Measurements from ENCODE around the gene KRTAP12-2. TPM values are rescaled to one million over a fixed set of nuclear protein-coding genes. Genes with fewer than 3 reads are reported as not detected.

Gene KRTAP12-2
- total RNA-seq, 1 experiment from 2014 or later = 1.8 TPM

- no peak for DNase-seq (ENCODE audit: low spot score)
- H3K36me3 ChIP-seq (ENCODE audit: insufficient read depth, low read length, poor library complexity, severe bottlenecking) = no peaks in the 10 kb centered on the region
- no peaks in the 10 kb centered on the region for H3K4me1 ChIP-seq (ENCODE audit: insufficient read depth, low read length, poor library complexity, severe bottlenecking)
- TF ChIP-seq, protein P1, sequence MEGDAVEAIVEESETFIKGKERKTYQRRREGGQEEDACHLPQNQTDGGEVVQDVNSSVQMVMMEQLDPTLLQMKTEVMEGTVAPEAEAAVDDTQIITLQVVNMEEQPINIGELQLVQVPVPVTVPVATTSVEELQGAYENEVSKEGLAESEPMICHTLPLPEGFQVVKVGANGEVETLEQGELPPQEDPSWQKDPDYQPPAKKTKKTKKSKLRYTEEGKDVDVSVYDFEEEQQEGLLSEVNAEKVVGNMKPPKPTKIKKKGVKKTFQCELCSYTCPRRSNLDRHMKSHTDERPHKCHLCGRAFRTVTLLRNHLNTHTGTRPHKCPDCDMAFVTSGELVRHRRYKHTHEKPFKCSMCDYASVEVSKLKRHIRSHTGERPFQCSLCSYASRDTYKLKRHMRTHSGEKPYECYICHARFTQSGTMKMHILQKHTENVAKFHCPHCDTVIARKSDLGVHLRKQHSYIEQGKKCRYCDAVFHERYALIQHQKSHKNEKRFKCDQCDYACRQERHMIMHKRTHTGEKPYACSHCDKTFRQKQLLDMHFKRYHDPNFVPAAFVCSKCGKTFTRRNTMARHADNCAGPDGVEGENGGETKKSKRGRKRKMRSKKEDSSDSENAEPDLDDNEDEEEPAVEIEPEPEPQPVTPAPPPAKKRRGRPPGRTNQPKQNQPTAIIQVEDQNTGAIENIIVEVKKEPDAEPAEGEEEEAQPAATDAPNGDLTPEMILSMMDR (conservative IDR thresholded peaks at IDR 0.05; ENCODE audit: low read depth, low read length) = no peak
- TF ChIP-seq EZH2 (IDR thresholded peaks at IDR 0.05; ENCODE audit: borderline replicate concordance, low read depth, low read length, poor library complexity, severe bottlenecking) = no peak
- POLR2A ChIA-PET (ENCODE audit: low non-redundant PET) = no interaction called here
- H3K27ac ChIP-seq (ENCODE audit: low read depth, low read length, poor library complexity, severe bottlenecking) = no peak within 1 kb of the TSS
- no peak within 1 kb of the TSS for H3K4me3 ChIP-seq (ENCODE audit: low read depth, low read length, poor library complexity, severe bottlenecking)
- intact Hi-C loops (cut with micrococcal nuclease; ENCODE audit: unreplicated experiment) = no loop called here
- BruUV-seq (replicated peaks) = no TSS peak
- no peaks in the 10 kb centered on the region for H3K9me3 ChIP-seq (ENCODE audit: low read depth, low read length, poor library complexity, severe bottlenecking)
- CTCF ChIA-PET = interaction anchor here (0.5 kb wide), 1 partner anchor 8 kb away, joined by 3 read pairs; no protein-coding TSS in a partner anchor
- no peaks in the 10 kb centered on the region for H3K27me3 ChIP-seq (replicated peaks; ENCODE audit: insufficient read depth, low read depth, low read length, poor library complexity)
Observed at GRCh38 chr21:44681861-44682579, 15.3 kb upstream of the KRTAP12-2 start, which contains the start of gene KRTAP12-1. TSS of gene KRTAP12-1 (minus strand) at chr21:44682163. CDS start at chr21:44682123, 40 bp downstream.

DNA sequence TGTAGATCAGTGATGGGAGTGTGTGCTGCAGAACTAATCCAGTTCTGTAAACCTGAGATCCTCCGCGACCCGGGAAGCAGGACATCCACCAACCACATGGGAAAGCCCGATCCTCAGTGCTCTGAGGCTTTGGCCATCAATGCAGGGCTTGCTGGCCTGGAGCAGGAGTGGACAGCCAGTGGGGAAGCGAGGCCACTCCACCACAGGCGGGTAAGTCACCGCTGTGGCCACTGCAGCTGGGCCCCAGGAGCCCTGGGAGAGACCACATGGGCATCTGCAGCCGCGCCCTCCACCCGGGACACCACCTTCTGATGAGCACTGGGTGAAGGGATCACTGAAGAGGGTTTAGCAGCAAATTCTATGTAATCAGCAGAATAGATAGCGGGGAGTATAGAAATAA, 14.4 kb upstream of the KRTAP12-2 start:
- intact Hi-C loops (cut with micrococcal nuclease; ENCODE audit: unreplicated experiment) = no loop called here

GRCh38 chr21:44677881-44678280, 11.2 kb upstream of the KRTAP12-2 start:
- ChIA-PET CTCF (no interaction called here), POLR2A (ENCODE audit: low non-redundant PET) (no interaction called here)
- peaks cover 8% of the 10 kb centered on the region for H3K9me3 ChIP-seq (ENCODE audit: low read depth, low read length, poor library complexity, severe bottlenecking)
- no TSS peak for BruUV-seq (replicated peaks)
- no peak for DNase-seq (ENCODE audit: low spot score)
- no peak overlapping the region for H3K4me3 ChIP-seq (ENCODE audit: low read depth, low read length, poor library complexity, severe bottlenecking)
- H3K27ac ChIP-seq (ENCODE audit: low read depth, low read length, poor library complexity, severe bottlenecking) = no peak overlapping the region
- intact Hi-C loops (cut with micrococcal nuclease; ENCODE audit: unreplicated experiment) = no loop called here
- no peaks in the 10 kb centered on the region for H3K36me3 ChIP-seq (ENCODE audit: insufficient read depth, low read length, poor library complexity, severe bottlenecking)
- H3K27me3 ChIP-seq (replicated peaks; ENCODE audit: insufficient read depth, low read depth, low read length, poor library complexity) = no peaks in the 10 kb centered on the region
- TF ChIP-seq EZH2 (IDR thresholded peaks at IDR 0.05; ENCODE audit: borderline replicate concordance, low read depth, low read length, poor library complexity, severe bottlenecking) = no peak
- TF ChIP-seq, protein P1 (conservative IDR thresholded peaks at IDR 0.05; ENCODE audit: low read depth, low read length) = no peak
- no peaks in the 10 kb centered on the region for H3K4me1 ChIP-seq (ENCODE audit: insufficient read depth, low read length, poor library complexity, severe bottlenecking)

More for the DNA sequence above, 14.4 kb upstream of the KRTAP12-2 start:
- Histone ChIP-seq H3K4me1 (ENCODE audit: insufficient read depth, low read length, poor library complexity, severe bottlenecking) (no peaks in the 10 kb centered on the region), H3K27ac (ENCODE audit: low read depth, low read length, poor library complexity, severe bottlenecking) (no peak overlapping the region), H3K36me3 (ENCODE audit: insufficient read depth, low read length, poor library complexity, severe bottlenecking) (no peaks in the 10 kb centered on the region), H3K9me3 (ENCODE audit: low read depth, low read length, poor library complexity, severe bottlenecking) (no peaks in the 10 kb centered on the region), H3K27me3 (replicated peaks; ENCODE audit: insufficient read depth, low read depth, low read length, poor library complexity) (no peaks in the 10 kb centered on the region), H3K4me3 (ENCODE audit: low read depth, low read length, poor library complexity, severe bottlenecking) (no peak overlapping the region)
- no TSS peak for BruUV-seq (replicated peaks)
- ChIA-PET CTCF (no interaction called here), POLR2A (ENCODE audit: low non-redundant PET) (no interaction called here)
- no peak for TF ChIP-seq EZH2 (IDR thresholded peaks at IDR 0.05; ENCODE audit: borderline replicate concordance, low read depth, low read length, poor library complexity, severe bottlenecking)
- TF ChIP-seq, protein P1 (conservative IDR thresholded peaks at IDR 0.05; ENCODE audit: low read depth, low read length) = no peak
- no peak for DNase-seq (ENCODE audit: low spot score)

All from A673 (cell line).